K562 (cell line): ENCODE data around the gene ARHGDIA. TPM values are rescaled to one million over a fixed set of nuclear protein-coding genes. Genes with fewer than 3 reads are reported as not detected.

ENCODE experiments used
- CHD2 ChIP-seq: IDR thresholded peaks from 2 replicates; pipeline ENCODE4 v1.6.1; 2011; ENCODE audit warnings: low read depth, low read length
- MLX ChIP-seq, 2 experiments: fragments of 450-650 bp in 1 of 2; sonication (generic) in 1 of 2; formaldehyde crosslinking; conservative IDR thresholded peaks; 2 replicates each; pipeline versions ENCODE4 v1.4.0 to v1.8.1; 2020 to 2022; ENCODE audit warnings: mild to moderate bottlenecking in 1 of 2, missing genetic modification reagents in 1 of 2
- PCBP1 ChIP-seq: fragments of 200-400 bp; formaldehyde crosslinking; IDR thresholded peaks from 2 replicates; pipeline ENCODE4 v1.6.1; 2018; ENCODE audit warnings: mild to moderate bottlenecking, low read depth, low read length; ENCODE audit not compliant: poor library complexity, severe bottlenecking
- RBM34 ChIP-seq: fragments of 200-400 bp; formaldehyde crosslinking; IDR thresholded peaks from 2 replicates; pipeline ENCODE4 v1.6.1; 2018; ENCODE audit warnings: low read length, borderline replicate concordance; ENCODE audit not compliant: insufficient read depth
- RFX7 ChIP-seq: fragments of 250-450 bp; sonication (Bioruptor Pico); IDR thresholded peaks from 2 replicates; pipeline ENCODE4 v1.5.1; 2021; ENCODE audit warnings: mild to moderate bottlenecking
- SMAD3 ChIP-seq: fragments of 450-650 bp; formaldehyde crosslinking; conservative IDR thresholded peaks from 2 replicates; pipeline ENCODE4 v1.4.0; 2020; ENCODE audit warnings: mild to moderate bottlenecking
- TBL1XR1 ChIP-seq, 2 experiments: IDR thresholded peaks; 2 replicates each; pipeline ENCODE4 v1.6.1; 2012; ENCODE audit warnings: improper control_type of control experiment in 2 of 2, low read length in 2 of 2, mild to moderate bottlenecking in 1 of 2
- ZBTB12 ChIP-seq: fragments of 250-450 bp; sonication (Bioruptor Pico); IDR thresholded peaks from 2 replicates; pipeline ENCODE4 v1.4.0; 2020
- ZNF583 ChIP-seq: fragments of 250-450 bp; sonication (Bioruptor Pico); IDR thresholded peaks from 2 replicates; pipeline ENCODE4 v1.4.0; 2020
- ZNF778 ChIP-seq: fragments of 450-650 bp; formaldehyde crosslinking; IDR thresholded peaks from 2 replicates; pipeline ENCODE4 v1.4.0; 2020; ENCODE audit warnings: mild to moderate bottlenecking, moderate library complexity
- polyA plus RNA-seq, 8 experiments: library from polyadenylated mRNA; depleted of rRNA in 4 of 8; stranded (reverse) in 5 of 8; unstranded in 3 of 8; fragments of >200 nt; fragmentation: Nextera tagmentation in 2 of 8; fragmentation: Illumina TruSeq in 1 of 8; extraction: Ambion mirVana in 2 of 8; extraction: Trizol in 1 of 8; gene quantifications; 2 replicates each; pipeline versions ENCODE4 v1.2.1 to v1.2.3, GENCODE V29; 2011 to 2014; ENCODE audit warnings: inconsistent platforms in 1 of 8, missing spikeins in 1 of 8
- total RNA-seq, 7 experiments: library from RNA; depleted of rRNA in 6 of 7; stranded (reverse); fragments of >200 nt in 6 of 7; fragmentation: Illumina TruSeq in 2 of 7; extraction: Trizol in 2 of 7; gene quantifications; 2 replicates each; pipeline versions ENCODE4 v1.2.1 to v1.2.3, GENCODE V29; 2011 to 2021; ENCODE audit warnings: low replicate concordance in 1 of 7
- TF ChIP-seq, protein P1 (sequence below): fragments of 450-650 bp; IDR thresholded peaks from 2 replicates; pipeline ENCODE4 v1.7.0; 2016; ENCODE audit warnings: borderline replicate concordance
- TF ChIP-seq, protein P2 (sequence below): sonication (generic); formaldehyde crosslinking; IDR thresholded peaks from 2 replicates; pipeline ENCODE4 v1.8.0; 2023; ENCODE audit warnings: mild to moderate bottlenecking, missing genetic modification reagents
- TF ChIP-seq, protein P3 (sequence below): sonication (generic); formaldehyde crosslinking; IDR thresholded peaks from 2 replicates; pipeline ENCODE4 v1.8.0; 2023; ENCODE audit warnings: missing genetic modification reagents, mild to moderate bottlenecking, borderline replicate concordance

ARHGDIA gene
- total and polyA plus RNA-seq, 9 of the 15 experiments (the other 6 are each of a cell fraction or from before 2014, with no cell fraction given) = 9.6 to 340 (median 97.6) TPM

GRCh38 chr17:81867170-81867990, 3.8 kb downstream of the ARHGDIA start (continued):
- TF ChIP-seq SMAD3 (CRISPR knock-in tag) (0 out of 2 replicates have a peak, but pooled peaks have one; percentile 49), ZBTB12 (CRISPR knock-in tag) (0 out of 2 replicates have a peak, but pooled peaks have one; percentile 6), ZNF583 (CRISPR knock-in tag) (no peak), MLX (CRISPR knock-in tag; conservative IDR thresholded peaks at IDR 0.05) (0 out of 4 replicates have a peak, but pooled peaks of 1 of the 2 experiments have one; percentile 53), CHD2 (0 out of 2 replicates have a peak, but pooled peaks have one; percentile 14), PCBP1 (peak; percentile 12), RBM34 (no peak), RFX7 (CRISPR knock-in tag) (peak; percentile 21; the same call in 1 of the 2 replicates), ZNF778 (CRISPR knock-in tag) (no peak), TBL1XR1 (IDR thresholded peaks at IDR 0.05; ENCODE audit: low read length in 2 of 2) (no peak)
- TF ChIP-seq, protein P1, sequence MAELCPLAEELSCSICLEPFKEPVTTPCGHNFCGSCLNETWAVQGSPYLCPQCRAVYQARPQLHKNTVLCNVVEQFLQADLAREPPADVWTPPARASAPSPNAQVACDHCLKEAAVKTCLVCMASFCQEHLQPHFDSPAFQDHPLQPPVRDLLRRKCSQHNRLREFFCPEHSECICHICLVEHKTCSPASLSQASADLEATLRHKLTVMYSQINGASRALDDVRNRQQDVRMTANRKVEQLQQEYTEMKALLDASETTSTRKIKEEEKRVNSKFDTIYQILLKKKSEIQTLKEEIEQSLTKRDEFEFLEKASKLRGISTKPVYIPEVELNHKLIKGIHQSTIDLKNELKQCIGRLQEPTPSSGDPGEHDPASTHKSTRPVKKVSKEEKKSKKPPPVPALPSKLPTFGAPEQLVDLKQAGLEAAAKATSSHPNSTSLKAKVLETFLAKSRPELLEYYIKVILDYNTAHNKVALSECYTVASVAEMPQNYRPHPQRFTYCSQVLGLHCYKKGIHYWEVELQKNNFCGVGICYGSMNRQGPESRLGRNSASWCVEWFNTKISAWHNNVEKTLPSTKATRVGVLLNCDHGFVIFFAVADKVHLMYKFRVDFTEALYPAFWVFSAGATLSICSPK = no peak
- TF ChIP-seq, protein P2, sequence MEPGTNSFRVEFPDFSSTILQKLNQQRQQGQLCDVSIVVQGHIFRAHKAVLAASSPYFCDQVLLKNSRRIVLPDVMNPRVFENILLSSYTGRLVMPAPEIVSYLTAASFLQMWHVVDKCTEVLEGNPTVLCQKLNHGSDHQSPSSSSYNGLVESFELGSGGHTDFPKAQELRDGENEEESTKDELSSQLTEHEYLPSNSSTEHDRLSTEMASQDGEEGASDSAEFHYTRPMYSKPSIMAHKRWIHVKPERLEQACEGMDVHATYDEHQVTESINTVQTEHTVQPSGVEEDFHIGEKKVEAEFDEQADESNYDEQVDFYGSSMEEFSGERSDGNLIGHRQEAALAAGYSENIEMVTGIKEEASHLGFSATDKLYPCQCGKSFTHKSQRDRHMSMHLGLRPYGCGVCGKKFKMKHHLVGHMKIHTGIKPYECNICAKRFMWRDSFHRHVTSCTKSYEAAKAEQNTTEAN (CRISPR knock-in tag) = no peak
- TF ChIP-seq, protein P3, sequence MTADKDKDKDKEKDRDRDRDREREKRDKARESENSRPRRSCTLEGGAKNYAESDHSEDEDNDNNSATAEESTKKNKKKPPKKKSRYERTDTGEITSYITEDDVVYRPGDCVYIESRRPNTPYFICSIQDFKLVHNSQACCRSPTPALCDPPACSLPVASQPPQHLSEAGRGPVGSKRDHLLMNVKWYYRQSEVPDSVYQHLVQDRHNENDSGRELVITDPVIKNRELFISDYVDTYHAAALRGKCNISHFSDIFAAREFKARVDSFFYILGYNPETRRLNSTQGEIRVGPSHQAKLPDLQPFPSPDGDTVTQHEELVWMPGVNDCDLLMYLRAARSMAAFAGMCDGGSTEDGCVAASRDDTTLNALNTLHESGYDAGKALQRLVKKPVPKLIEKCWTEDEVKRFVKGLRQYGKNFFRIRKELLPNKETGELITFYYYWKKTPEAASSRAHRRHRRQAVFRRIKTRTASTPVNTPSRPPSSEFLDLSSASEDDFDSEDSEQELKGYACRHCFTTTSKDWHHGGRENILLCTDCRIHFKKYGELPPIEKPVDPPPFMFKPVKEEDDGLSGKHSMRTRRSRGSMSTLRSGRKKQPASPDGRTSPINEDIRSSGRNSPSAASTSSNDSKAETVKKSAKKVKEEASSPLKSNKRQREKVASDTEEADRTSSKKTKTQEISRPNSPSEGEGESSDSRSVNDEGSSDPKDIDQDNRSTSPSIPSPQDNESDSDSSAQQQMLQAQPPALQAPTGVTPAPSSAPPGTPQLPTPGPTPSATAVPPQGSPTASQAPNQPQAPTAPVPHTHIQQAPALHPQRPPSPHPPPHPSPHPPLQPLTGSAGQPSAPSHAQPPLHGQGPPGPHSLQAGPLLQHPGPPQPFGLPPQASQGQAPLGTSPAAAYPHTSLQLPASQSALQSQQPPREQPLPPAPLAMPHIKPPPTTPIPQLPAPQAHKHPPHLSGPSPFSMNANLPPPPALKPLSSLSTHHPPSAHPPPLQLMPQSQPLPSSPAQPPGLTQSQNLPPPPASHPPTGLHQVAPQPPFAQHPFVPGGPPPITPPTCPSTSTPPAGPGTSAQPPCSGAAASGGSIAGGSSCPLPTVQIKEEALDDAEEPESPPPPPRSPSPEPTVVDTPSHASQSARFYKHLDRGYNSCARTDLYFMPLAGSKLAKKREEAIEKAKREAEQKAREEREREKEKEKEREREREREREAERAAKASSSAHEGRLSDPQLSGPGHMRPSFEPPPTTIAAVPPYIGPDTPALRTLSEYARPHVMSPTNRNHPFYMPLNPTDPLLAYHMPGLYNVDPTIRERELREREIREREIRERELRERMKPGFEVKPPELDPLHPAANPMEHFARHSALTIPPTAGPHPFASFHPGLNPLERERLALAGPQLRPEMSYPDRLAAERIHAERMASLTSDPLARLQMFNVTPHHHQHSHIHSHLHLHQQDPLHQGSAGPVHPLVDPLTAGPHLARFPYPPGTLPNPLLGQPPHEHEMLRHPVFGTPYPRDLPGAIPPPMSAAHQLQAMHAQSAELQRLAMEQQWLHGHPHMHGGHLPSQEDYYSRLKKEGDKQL (CRISPR knock-in tag) = no peak
